ENCODE measurements around the gene PISD. TPM values are rescaled to one million over a fixed set of nuclear protein-coding genes. Genes with fewer than 3 reads are reported as not detected.

The PISD gene
- total RNA-seq, 4 donors from 2014 or later = 33.7 to 111 (median 47.7) TPM

- in situ Hi-C loops (cut with MboI; ENCODE audit: low pct_ligation_motif_present in 1 of 4, low pct_unique_long_range_greater_than_20kb in 1 of 4, low sequenced_read_pairs in 3 of 4) (loop anchor here in 1 of 4 donors (25.0 kb wide), 1 partner anchor 159 kb away; the partner anchor contains the start of genes EIF4ENIF1 and SFI1), intact Hi-C loops (cut with DNase I; ENCODE audit: low total_unique reads) (no loop called here)
- DNase-seq = no peak
- peaks cover 0 to 31% (median 6%) of the 10 kb centered on the region in 4 donors for H3K36me3 ChIP-seq
- 32 to 51% methylated on average over 5 to 6 of the region's 6 CpGs for WGBS, 2 donors (ENCODE audit: low coverage in 1 of 2)
- H3K27me3 ChIP-seq = no peaks in the 10 kb centered on the region
- H3K4me3 ChIP-seq = no peak overlapping the region
- H3K27ac ChIP-seq = peak overlapping the region in 3 of 4 donors; percentile 15 to 51 (median 33)
- H3K4me1 ChIP-seq = peaks cover 0 to 15% (median 8%) of the 10 kb centered on the region in 4 donors
- H3K9me3 ChIP-seq = no peaks in the 10 kb centered on the region
- TF ChIP-seq POLR2AphosphoS5 (IDR thresholded peaks at IDR 0.05) (no peak), EP300 (IDR thresholded peaks at IDR 0.05; ENCODE audit: low read depth) (no peak), POLR2A (IDR thresholded peaks at IDR 0.05) (no peak), CTCF (IDR thresholded peaks at IDR 0.05) (no peak)
Observed at GRCh38 chr22:31646186-31647019, 15.6 kb downstream of the PISD start.

- Histone ChIP-seq H3K9me3 (no peaks in the 10 kb centered on the region), H3K4me1 (peaks cover 0 to 31% (median 20%) of the 10 kb centered on the region in 4 donors), H3K27ac (peak overlapping the region; percentile 0 to 58 (median 32)), H3K4me3 (no peak overlapping the region), H3K27me3 (no peaks in the 10 kb centered on the region), H3K36me3 (no peaks in the 10 kb centered on the region)
- in situ Hi-C loops (cut with MboI; ENCODE audit: low pct_ligation_motif_present in 1 of 4, low pct_unique_long_range_greater_than_20kb in 1 of 4, low sequenced_read_pairs in 3 of 4) = loop anchor here in 3 of 4 donors (5.0 to 25.0 kb wide), 3 partner anchors 75 to 152 kb away; partner anchors contain the start of genes EIF4ENIF1 (in 1 of the 3) and SFI1 (in 1 of the 3)
- DNase-seq = peak; percentile 37
- TF ChIP-seq POLR2AphosphoS5 (IDR thresholded peaks at IDR 0.05) (no peak), CTCF (IDR thresholded peaks at IDR 0.05) (no peak), POLR2A (IDR thresholded peaks at IDR 0.05) (no peak), EP300 (IDR thresholded peaks at IDR 0.05; ENCODE audit: low read depth) (no peak)
- intact Hi-C loops (cut with DNase I; ENCODE audit: low total_unique reads) = no loop called here
- WGBS, 2 donors (ENCODE audit: low coverage in 1 of 2) = 50% methylated on average over 4 of the region's 4 CpGs; no CpG with 5 or more reads in 1 of the 2 donors
Observed at GRCh38 chr22:31639436-31640039, 22.5 kb downstream of the PISD start.

GRCh38 chr22:31637891-31638618 lies 24.0 kb downstream of the PISD start:
- no peaks in the 10 kb centered on the region for H3K9me3 ChIP-seq
- peak overlapping the region; percentile 55 to 63 (median 56) for H3K27ac ChIP-seq
- DNase-seq = peak; percentile 52
- TF ChIP-seq POLR2AphosphoS5 (IDR thresholded peaks at IDR 0.05) = no peak
- TF ChIP-seq POLR2A (IDR thresholded peaks at IDR 0.05) = no peak
- no peak for TF ChIP-seq EP300 (IDR thresholded peaks at IDR 0.05; ENCODE audit: low read depth)
- no peak for TF ChIP-seq CTCF (IDR thresholded peaks at IDR 0.05)
- H3K27me3 ChIP-seq = no peaks in the 10 kb centered on the region
- WGBS, 2 donors (ENCODE audit: low coverage in 1 of 2) = 63 to 70% methylated on average over 2 to 15 of the region's 15 CpGs
- intact Hi-C loops (cut with DNase I; ENCODE audit: low total_unique reads) (no loop called here), in situ Hi-C loops (cut with MboI; ENCODE audit: low pct_ligation_motif_present in 1 of 4, low pct_unique_long_range_greater_than_20kb in 1 of 4, low sequenced_read_pairs in 3 of 4) (loop anchor here in 3 of 4 donors (5.0 to 25.0 kb wide), 3 partner anchors 73 to 151 kb away; partner anchors contain the start of genes EIF4ENIF1 (in 1 of the 3) and SFI1 (in 1 of the 3))
- peak overlapping the region in 2 of 4 donors; percentile 3 to 16 for H3K4me3 ChIP-seq
- H3K36me3 ChIP-seq = no peaks in the 10 kb centered on the region
- H3K4me1 ChIP-seq = peaks cover 0 to 34% (median 20%) of the 10 kb centered on the region in 4 donors
